ENCODE data around the gene CDK5R1. TPM values are rescaled to one million over a fixed set of nuclear protein-coding genes. Genes with fewer than 3 reads are reported as not detected.

CDK5R1 gene
- polyA plus RNA-seq, 1 of the 3 experiments (the other 2 are of a cell fraction), result 1.4 TPM

DNA sequence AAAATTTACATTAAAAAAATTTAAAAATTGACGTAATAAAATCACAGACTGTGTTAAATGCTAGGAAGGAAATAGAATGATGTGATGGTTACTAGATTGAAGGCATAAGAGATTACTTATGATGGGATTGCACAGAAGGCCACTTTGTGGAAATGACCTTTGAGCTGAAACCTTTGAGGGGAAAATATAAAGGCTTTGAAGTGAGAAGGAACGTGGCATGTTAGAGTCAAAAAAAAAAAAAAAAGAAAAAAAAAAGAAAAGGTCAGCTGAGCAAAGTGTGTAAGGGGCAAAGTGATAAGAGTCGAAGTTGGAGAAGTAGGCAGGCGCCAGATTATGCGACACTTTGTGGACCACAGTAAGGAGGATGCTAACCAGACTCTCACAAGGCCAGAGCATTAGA lies 46.1 kb upstream of the CDK5R1 start (continued):
- TF ChIP-seq, protein P1, sequence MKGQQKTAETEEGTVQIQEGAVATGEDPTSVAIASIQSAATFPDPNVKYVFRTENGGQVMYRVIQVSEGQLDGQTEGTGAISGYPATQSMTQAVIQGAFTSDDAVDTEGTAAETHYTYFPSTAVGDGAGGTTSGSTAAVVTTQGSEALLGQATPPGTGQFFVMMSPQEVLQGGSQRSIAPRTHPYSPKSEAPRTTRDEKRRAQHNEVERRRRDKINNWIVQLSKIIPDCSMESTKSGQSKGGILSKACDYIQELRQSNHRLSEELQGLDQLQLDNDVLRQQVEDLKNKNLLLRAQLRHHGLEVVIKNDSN (IDR thresholded peaks at IDR 0.05; ENCODE audit: borderline replicate concordance, low read depth), result no peak
- TF ChIP-seq, protein P2, sequence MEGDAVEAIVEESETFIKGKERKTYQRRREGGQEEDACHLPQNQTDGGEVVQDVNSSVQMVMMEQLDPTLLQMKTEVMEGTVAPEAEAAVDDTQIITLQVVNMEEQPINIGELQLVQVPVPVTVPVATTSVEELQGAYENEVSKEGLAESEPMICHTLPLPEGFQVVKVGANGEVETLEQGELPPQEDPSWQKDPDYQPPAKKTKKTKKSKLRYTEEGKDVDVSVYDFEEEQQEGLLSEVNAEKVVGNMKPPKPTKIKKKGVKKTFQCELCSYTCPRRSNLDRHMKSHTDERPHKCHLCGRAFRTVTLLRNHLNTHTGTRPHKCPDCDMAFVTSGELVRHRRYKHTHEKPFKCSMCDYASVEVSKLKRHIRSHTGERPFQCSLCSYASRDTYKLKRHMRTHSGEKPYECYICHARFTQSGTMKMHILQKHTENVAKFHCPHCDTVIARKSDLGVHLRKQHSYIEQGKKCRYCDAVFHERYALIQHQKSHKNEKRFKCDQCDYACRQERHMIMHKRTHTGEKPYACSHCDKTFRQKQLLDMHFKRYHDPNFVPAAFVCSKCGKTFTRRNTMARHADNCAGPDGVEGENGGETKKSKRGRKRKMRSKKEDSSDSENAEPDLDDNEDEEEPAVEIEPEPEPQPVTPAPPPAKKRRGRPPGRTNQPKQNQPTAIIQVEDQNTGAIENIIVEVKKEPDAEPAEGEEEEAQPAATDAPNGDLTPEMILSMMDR (IDR thresholded peaks at IDR 0.05), result no peak
- no peak for TF ChIP-seq USF2 (IDR thresholded peaks at IDR 0.05; ENCODE audit: borderline replicate concordance, low read depth, low read length)
- TF ChIP-seq EP300 (IDR thresholded peaks at IDR 0.05; ENCODE audit: borderline replicate concordance in 1 of 2, low read depth in 1 of 2, low read length in 1 of 2), result no peak

GRCh38 chr17:32441886-32442285 lies 44.9 kb upstream of the CDK5R1 start:
- no peak overlapping the region for H3K27ac ChIP-seq (ENCODE audit: low read depth in 2 of 2, low read length in 1 of 2)
- H3K4me1 ChIP-seq (ENCODE audit: control insufficient read depth in 1 of 2, insufficient read depth in 2 of 2, low read depth in 1 of 2, low read length in 1 of 2), result peaks cover 8 to 13% of the 10 kb centered on the region in 2 experiments; a peak in 3 of 4 replicates
- 30% methylated on average over 2 of the region's 2 CpGs for WGBS (ENCODE audit: low lambda C conversion rate)
- no peaks in the 10 kb centered on the region for H3F3A ChIP-seq (replicated peaks; ENCODE audit: insufficient read depth)
- H3K9me2 ChIP-seq, result no peaks in the 10 kb centered on the region
- POLR2A ChIA-PET, result no interaction called here
- H2AFZ ChIP-seq (ENCODE audit: low read depth), result no peak overlapping the region
- H4K20me1 ChIP-seq (ENCODE audit: insufficient read depth), result peaks cover 17% of the 10 kb centered on the region
- H3K4me3 ChIP-seq (ENCODE audit: low read depth in 2 of 2, low read length in 1 of 2), result no peak overlapping the region
- no peak for DNase-seq
- H3K36me3 ChIP-seq (replicated peaks in 1 of 2; ENCODE audit: control insufficient read depth in 1 of 2, insufficient read depth in 2 of 2, low read length in 1 of 2), result peaks cover 2 to 4% of the 10 kb centered on the region in 2 experiments
- no peaks in the 10 kb centered on the region for H3K27me3 ChIP-seq (ENCODE audit: insufficient read depth)
- H3K9ac ChIP-seq, result no peak overlapping the region
- H3K79me2 ChIP-seq (ENCODE audit: insufficient read depth), result peaks cover 25% of the 10 kb centered on the region
- CTCF ChIA-PET, result interaction anchor here (4.8 kb wide), 1 partner anchor 22 kb away, joined by 56 read pairs; no protein-coding TSS in a partner anchor
- H3K4me2 ChIP-seq, result no peak overlapping the region
- H3K9me3 ChIP-seq, result no peaks in the 10 kb centered on the region
- no peak for TF ChIP-seq NFIC (IDR thresholded peaks at IDR 0.05; ENCODE audit: borderline replicate concordance)
- TF ChIP-seq FOXJ3 (CRISPR knock-in tag; IDR thresholded peaks at IDR 0.05), result no peak
- no peak for TF ChIP-seq MXI1 (IDR thresholded peaks at IDR 0.05; ENCODE audit: low read depth, low read length)
- TF ChIP-seq TCF12 (IDR thresholded peaks at IDR 0.05), result no peak
- no peak for TF ChIP-seq RAD21 (IDR thresholded peaks at IDR 0.05; ENCODE audit: low read length)
- TF ChIP-seq, protein P1 (IDR thresholded peaks at IDR 0.05; ENCODE audit: borderline replicate concordance, low read depth), result no peak
- TF ChIP-seq PBX3 (IDR thresholded peaks at IDR 0.05), result no peak
- TF ChIP-seq, protein P3, sequence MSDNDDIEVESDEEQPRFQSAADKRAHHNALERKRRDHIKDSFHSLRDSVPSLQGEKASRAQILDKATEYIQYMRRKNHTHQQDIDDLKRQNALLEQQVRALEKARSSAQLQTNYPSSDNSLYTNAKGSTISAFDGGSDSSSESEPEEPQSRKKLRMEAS (IDR thresholded peaks at IDR 0.05; ENCODE audit: low read depth), result no peak
- TF ChIP-seq TAF1 (IDR thresholded peaks at IDR 0.05; ENCODE audit: borderline replicate concordance, low read depth, low read length), result no peak
- TF ChIP-seq EZH2phosphoT487 (IDR thresholded peaks at IDR 0.05; ENCODE audit: borderline replicate concordance, low read depth), result no peak
- no peak for TF ChIP-seq FOSL2 (IDR thresholded peaks at IDR 0.05; ENCODE audit: borderline replicate concordance, low read depth)
- no peak for TF ChIP-seq FOXM1 (IDR thresholded peaks at IDR 0.05; ENCODE audit: low read depth)
- no peak for TF ChIP-seq YY1 (IDR thresholded peaks at IDR 0.05; ENCODE audit: low read depth)
- TF ChIP-seq JUND (IDR thresholded peaks at IDR 0.05), result no peak
- TF ChIP-seq RCOR1 (IDR thresholded peaks at IDR 0.05; ENCODE audit: low read length), result no peak
- TF ChIP-seq TEAD4 (IDR thresholded peaks at IDR 0.05; ENCODE audit: borderline replicate concordance, insufficient read depth), result no peak
- no peak for TF ChIP-seq NRF1 (IDR thresholded peaks at IDR 0.05; ENCODE audit: low read depth, low read length)

All from SK-N-SH (cell line).